ENCODE data around the gene ELOF1. TPM values are rescaled to one million over a fixed set of nuclear protein-coding genes. Genes with fewer than 3 reads are reported as not detected.

Gene ELOF1
- total RNA-seq, 1 donor from 2014 or later: 49.2 TPM

Other genes starting within 250 kb of the ELOF1 start
- gene RAB3D, start 219.6 kb downstream of the ELOF1 start, total RNA-seq: 2.6 and 4.3 TPM in 2 replicates
- gene TMEM205, start 213.0 kb downstream of the ELOF1 start, total RNA-seq: 57.4 and 64.1 TPM in 2 replicates
- gene CCDC159, start 212.7 kb downstream of the ELOF1 start, total RNA-seq: 22.4 and 28.1 TPM in 2 replicates
- 51.9 and 55.8 TPM in 2 replicates for gene PLPPR2, start 203.8 kb downstream of the ELOF1 start, total RNA-seq
- gene SWSAP1, start 184.6 kb downstream of the ELOF1 start, total RNA-seq: 1.3 and 2.4 TPM in 2 replicates
- 2.3 and 2.4 TPM in 2 replicates for gene EPOR, start 174.9 kb downstream of the ELOF1 start, total RNA-seq
- 1.1 and 1.9 TPM in 2 replicates for gene RGL3, start 139.9 kb downstream of the ELOF1 start, total RNA-seq
- gene ODAD3, start 124.1 kb downstream of the ELOF1 start, total RNA-seq: not detected in 2 replicates
- 398 and 415 TPM in 2 replicates for gene PRKCSH, start 123.6 kb downstream of the ELOF1 start, total RNA-seq
- not detected in 2 replicates for gene ELAVL3, start 78.2 kb downstream of the ELOF1 start, total RNA-seq
- gene ZNF653, start 53.4 kb downstream of the ELOF1 start, total RNA-seq: 10.3 and 15.1 TPM in 2 replicates
- 28.9 and 30.0 TPM in 2 replicates for gene ECSIT, start 30.1 kb downstream of the ELOF1 start, total RNA-seq
- 8.1 and 9.9 TPM in 2 replicates for gene CNN1, start 20.4 kb downstream of the ELOF1 start, total RNA-seq
- 1.3 and 1.6 TPM in 2 replicates for gene ACP5, start 18.4 kb upstream of the ELOF1 start, total RNA-seq
- gene ZNF627, start 38.3 kb upstream of the ELOF1 start, total RNA-seq: 18.2 and 18.3 TPM in 2 replicates
- 4.1 and 4.3 TPM in 2 replicates for gene ZNF823, start 179.7 kb upstream of the ELOF1 start, total RNA-seq
- 6.4 and 6.6 TPM in 2 replicates for gene ZNF441, start 207.8 kb upstream of the ELOF1 start, total RNA-seq
- gene ZNF491, start 239.3 kb upstream of the ELOF1 start, total RNA-seq: 4.4 and 6.2 TPM in 2 replicates